ENCODE data around the gene THBD. TPM values are rescaled to one million over a fixed set of nuclear protein-coding genes. Genes with fewer than 3 reads are reported as not detected.

The THBD gene
- total RNA-seq, 4 donors from 2014 or later: 39.7 to 329 (median 241) TPM

GRCh38 chr20:23092384-23092756 is 42.9 kb upstream of the THBD start:
- no peak for TF ChIP-seq CTCF (IDR thresholded peaks at IDR 0.05)
- no peak for TF ChIP-seq EP300 (IDR thresholded peaks at IDR 0.05)
- TF ChIP-seq POLR2AphosphoS5 (IDR thresholded peaks at IDR 0.05): no peak
- no peak for TF ChIP-seq POLR2A (IDR thresholded peaks at IDR 0.05)
- Histone ChIP-seq H3K4me3 (no peak overlapping the region), H3K9me3 (no peaks in the 10 kb centered on the region), H3K27ac (no peak overlapping the region), H3K36me3 (no peaks in the 10 kb centered on the region), H3K27me3 (no peaks in the 10 kb centered on the region), H3K4me1 (peaks cover 43% of the 10 kb centered on the region)
- 65% methylated on average over 2 of the region's 2 CpGs for WGBS
- peak in 1 of 2 donors; percentile 16 for DNase-seq (ENCODE audit: low spot score in 2 of 2)

DNA sequence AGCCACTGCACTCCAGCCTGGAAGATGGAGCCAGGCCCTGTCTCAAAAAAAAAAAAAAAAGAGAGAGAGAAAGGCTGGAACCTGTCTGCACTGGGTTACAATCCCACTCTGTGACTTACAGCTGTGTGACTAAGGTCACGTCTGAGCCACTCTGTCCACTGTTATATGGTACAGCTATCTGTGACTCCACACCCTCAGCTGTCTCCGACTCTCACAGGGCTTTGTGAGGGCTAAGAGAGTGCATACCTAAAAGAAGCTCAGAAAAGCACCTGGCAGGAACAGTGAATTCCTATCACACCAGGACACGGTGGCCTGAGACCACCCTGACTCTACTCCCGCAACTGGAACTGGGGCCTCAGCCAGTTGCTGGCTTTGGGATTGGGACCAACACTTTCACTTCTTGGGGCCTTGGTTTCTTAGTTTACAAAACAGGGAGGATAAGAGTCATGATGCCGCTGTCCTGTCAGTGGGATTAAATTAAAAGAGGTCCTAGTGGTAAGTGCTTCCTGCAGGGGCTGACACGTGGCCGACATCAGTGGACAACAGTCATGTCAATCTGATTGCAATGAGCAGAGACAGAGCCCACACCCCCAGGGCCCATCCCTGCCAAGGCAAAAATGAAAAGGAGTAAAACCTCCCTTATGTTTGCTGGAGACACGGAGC is 42.4 kb upstream of the THBD start:
- TF ChIP-seq POLR2A (IDR thresholded peaks at IDR 0.05) (no peak), EP300 (IDR thresholded peaks at IDR 0.05) (no peak), CTCF (IDR thresholded peaks at IDR 0.05) (no peak), POLR2AphosphoS5 (IDR thresholded peaks at IDR 0.05) (no peak)
- no peak overlapping the region for H3K27ac ChIP-seq
- no peak overlapping the region for H3K4me3 ChIP-seq
- DNase-seq (ENCODE audit: low spot score in 2 of 2): peak in 1 of 2 donors; percentile 40
- no peaks in the 10 kb centered on the region for H3K27me3 ChIP-seq
- peaks cover 43% of the 10 kb centered on the region for H3K4me1 ChIP-seq
- H3K9me3 ChIP-seq: no peaks in the 10 kb centered on the region
- H3K36me3 ChIP-seq: no peaks in the 10 kb centered on the region
- 80% methylated on average over 8 of the region's 8 CpGs for WGBS

GRCh38 chr20:23090878-23091277 is 41.4 kb upstream of the THBD start:
- WGBS: 87% methylated on average over 4 of the region's 4 CpGs
- peaks cover 37% of the 10 kb centered on the region for H3K4me1 ChIP-seq
- no peak for TF ChIP-seq EP300 (IDR thresholded peaks at IDR 0.05)
- TF ChIP-seq POLR2AphosphoS5 (IDR thresholded peaks at IDR 0.05): no peak
- H3K4me3 ChIP-seq: no peak overlapping the region
- DNase-seq (ENCODE audit: low spot score in 2 of 2): no peak
- H3K36me3 ChIP-seq: no peaks in the 10 kb centered on the region
- no peak overlapping the region for H3K27ac ChIP-seq
- no peaks in the 10 kb centered on the region for H3K9me3 ChIP-seq
- no peaks in the 10 kb centered on the region for H3K27me3 ChIP-seq

GRCh38 chr20:23090147-23090546 is 40.7 kb upstream of the THBD start:
- Histone ChIP-seq H3K36me3 (no peaks in the 10 kb centered on the region), H3K27me3 (no peaks in the 10 kb centered on the region), H3K4me3 (no peak overlapping the region), H3K27ac (no peak overlapping the region), H3K9me3 (no peaks in the 10 kb centered on the region), H3K4me1 (peaks cover 30% of the 10 kb centered on the region)
- TF ChIP-seq POLR2A (IDR thresholded peaks at IDR 0.05) (no peak), CTCF (IDR thresholded peaks at IDR 0.05) (no peak), POLR2AphosphoS5 (IDR thresholded peaks at IDR 0.05) (no peak)
- 93% methylated on average over 6 of the region's 6 CpGs for WGBS
- DNase-seq (ENCODE audit: low spot score in 2 of 2): peak in 1 of 2 donors; percentile 37

DNA sequence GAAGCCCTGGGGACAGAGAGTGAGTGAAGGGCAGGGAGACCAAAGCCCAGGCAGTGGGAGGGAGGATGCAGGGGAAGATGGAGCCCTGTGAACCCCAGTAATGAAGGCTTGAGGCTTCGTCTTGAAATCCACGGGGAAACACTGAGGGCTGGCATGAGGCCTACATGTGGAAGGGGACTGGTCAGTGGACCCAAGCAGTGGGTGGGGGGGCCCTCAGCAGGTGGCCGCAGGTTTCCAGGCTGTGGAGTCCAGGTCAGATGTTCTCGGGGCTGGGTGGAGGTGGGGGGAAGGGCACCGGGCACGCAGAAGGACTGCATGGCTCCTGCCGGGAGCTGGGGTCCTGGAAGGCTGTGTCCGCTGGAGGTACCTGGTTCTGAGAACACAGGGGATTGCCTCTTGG is 39.4 kb upstream of the THBD start:
- H3K4me3 ChIP-seq: no peak overlapping the region
- TF ChIP-seq EP300 (IDR thresholded peaks at IDR 0.05) (no peak), CTCF (IDR thresholded peaks at IDR 0.05) (no peak), POLR2A (IDR thresholded peaks at IDR 0.05) (no peak), POLR2AphosphoS5 (IDR thresholded peaks at IDR 0.05) (no peak)
- no peaks in the 10 kb centered on the region for H3K27me3 ChIP-seq
- H3K27ac ChIP-seq: no peak overlapping the region
- no peaks in the 10 kb centered on the region for H3K36me3 ChIP-seq
- WGBS: 84% methylated on average over 5 of the region's 8 CpGs
- no peaks in the 10 kb centered on the region for H3K9me3 ChIP-seq
- peaks cover 22% of the 10 kb centered on the region for H3K4me1 ChIP-seq
- DNase-seq (ENCODE audit: low spot score in 2 of 2): no peak
